GM18502 (cell line): ENCODE results near the gene GSDMA.
A peak's percentile ranks its signal among the peaks of the same experiment; 100 is the strongest.

Experiments
- ATAC-seq: cut with Tn5 transposase; IDR thresholded peaks from one replicate; pipeline ENCODE4 v1.9.1; 2021; ENCODE audit warnings: mild to moderate bottlenecking; ENCODE audit not compliant: unreplicated experiment, poor library complexity

Gene GSDMA

GRCh38 chr17:39954876-39955275 is 7.9 kb upstream of the GSDMA start:
- ATAC-seq, result no peak

- no peak for ATAC-seq
Observed at GRCh38 chr17:39955726-39956225, 7.0 kb upstream of the GSDMA start.

- no peak for ATAC-seq
Observed at GRCh38 chr17:39960524-39961041, 2.2 kb upstream of the GSDMA start.

- ATAC-seq, result no peak
Observed at GRCh38 chr17:39963829-39964228, 1.0 kb downstream of the GSDMA start.

- no peak for ATAC-seq
Observed at GRCh38 chr17:39965017-39965699, 2.4 kb downstream of the GSDMA start.

- ATAC-seq, result no peak
Observed at GRCh38 chr17:39966771-39967170, 4.0 kb downstream of the GSDMA start.

GRCh38 chr17:39968761-39969160 is 6.0 kb downstream of the GSDMA start:
- ATAC-seq, result no peak

GRCh38 chr17:39969375-39969774 is 6.6 kb downstream of the GSDMA start:
- no peak for ATAC-seq

- no peak for ATAC-seq
Observed at GRCh38 chr17:39970157-39970692, 7.4 kb downstream of the GSDMA start.

GRCh38 chr17:39971076-39971603 is 8.3 kb downstream of the GSDMA start:
- no peak for ATAC-seq

- ATAC-seq, result no peak
Observed at GRCh38 chr17:39972271-39972670, 9.5 kb downstream of the GSDMA start.

- no peak for ATAC-seq
Observed at GRCh38 chr17:39973496-39973895, 10.7 kb downstream of the GSDMA start.

- ATAC-seq, result no peak
Observed at GRCh38 chr17:39974433-39974832, 11.6 kb downstream of the GSDMA start.

- ATAC-seq, result no peak
Observed at GRCh38 chr17:39975801-39976200, 13.0 kb downstream of the GSDMA start.

GRCh38 chr17:39979016-39979670 is 16.3 kb downstream of the GSDMA start:
- ATAC-seq, result no peak

- ATAC-seq, result peak; percentile 24
Observed at GRCh38 chr17:39979893-39980350, 17.1 kb downstream of the GSDMA start.

GRCh38 chr17:39980351-39981206 is 17.8 kb downstream of the GSDMA start, which contains the start of gene PSMD3:
Gene PSMD3, plus strand, starts transcription at chr17:39980807. Its CDS starts 164 bp downstream, at chr17:39980971.
- ATAC-seq, result peak; percentile 91

- ATAC-seq, result no peak
Observed at GRCh38 chr17:39981207-39981741, 18.5 kb downstream of the GSDMA start.

- ATAC-seq, result no peak
Observed at GRCh38 chr17:39981766-39982375, 19.1 kb downstream of the GSDMA start.
